Lung (tissue), 12 donors: ENCODE data around the gene CES2. TPM values are rescaled to one million over a fixed set of nuclear protein-coding genes. Genes with fewer than 3 reads are reported as not detected.
"Not testable (repeated sequence)": the region's sequence is repeated elsewhere in the genome, so short reads cannot be mapped to it uniquely, and the experiment has no call there.

Source experiments
- ATAC-seq: fragments of 200-7000 bp; cut with Tn5 transposase; one replicate; pipeline ENCODE4 v1.9.1; 2020; ENCODE audit warnings: moderate number of reproducible peaks; ENCODE audit not compliant: insufficient read depth, low FRiP score
- DNase-seq, 3 donors: peaks; one replicate each; pipeline ENCODE4 v3.0.0-alpha.2; 2013 to 2017
- H3K27ac ChIP-seq, 2 donors: one replicate each; pipeline ENCODE4 v1.5.1; 2013; ENCODE audit warnings: mild to moderate bottlenecking in 2 of 2, moderate library complexity in 2 of 2, control low read depth in 1 of 2, inconsistent platforms in 1 of 2, low read depth in 1 of 2, low read length in 1 of 2
- H3K27me3 ChIP-seq, 3 donors: one replicate each; pipeline ENCODE4 v1.5.1; 2013; ENCODE audit warnings: low read length in 2 of 3; ENCODE audit not compliant: control insufficient read depth in 3 of 3, insufficient read depth in 3 of 3
- H3K36me3 ChIP-seq, 4 donors: one replicate each; pipeline ENCODE4 v1.5.1; 2013; ENCODE audit warnings: low read length in 4 of 4, mild to moderate bottlenecking in 1 of 4, moderate library complexity in 1 of 4; ENCODE audit not compliant: control insufficient read depth in 4 of 4, insufficient read depth in 4 of 4
- H3K4me1 ChIP-seq, 5 donors: one replicate each; pipeline ENCODE4 v1.5.1; 2013; ENCODE audit warnings: low read length in 5 of 5, mild to moderate bottlenecking in 2 of 5, moderate library complexity in 1 of 5; ENCODE audit not compliant: control insufficient read depth in 5 of 5, insufficient read depth in 5 of 5
- H3K4me3 ChIP-seq: one replicate; pipeline ENCODE4 v1.5.1; 2013; ENCODE audit warnings: mild to moderate bottlenecking, control low read depth, moderate library complexity
- H3K9ac ChIP-seq, 2 donors: one replicate each; pipeline ENCODE4 v1.5.1; 2013; ENCODE audit warnings: low read length in 2 of 2, control low read depth in 1 of 2; ENCODE audit not compliant: insufficient read depth in 1 of 2
- H3K9me3 ChIP-seq, 4 donors: one replicate each; pipeline ENCODE4 v1.5.1; 2013; ENCODE audit warnings: low read length in 3 of 4, mild to moderate bottlenecking in 1 of 4, moderate library complexity in 1 of 4; ENCODE audit not compliant: control insufficient read depth in 4 of 4, insufficient read depth in 3 of 4
- CTCF ChIP-seq: IDR thresholded peaks from 2 replicates; pipeline ENCODE4 v1.5.1; 2012; ENCODE audit warnings: mild to moderate bottlenecking; ENCODE audit errors: control extremely low read depth, extremely low read depth
- WGBS, 2 donors: extraction: QIAGEN DNeasy Blood & Tissue Kit; methylation state at CpG; one replicate each; pipeline ENCODE4 v1.1.7; 2013; 5-methylcytosine and 5-hydroxymethylcytosine counted together
- polyA plus RNA-seq, 2 donors: library from polyadenylated mRNA; stranded (reverse); fragments of 200-250 nt; gene quantifications; one replicate each; pipeline ENCODE4 v1.2.1, GENCODE V29; 2013
- total RNA-seq, 2 donors: library from RNA; depleted of rRNA in 1 of 2; stranded (reverse); fragments of >200 nt in 1 of 2; gene quantifications; one replicate each; pipeline ENCODE4 v1.2.1, GENCODE V29; 2014 to 2021
- donor health status: control.
- donor health status: control.
- donor health status: Bipolar disorder and iron deficiency.
- donor health status: healthy.
- donor health status: DM: yes; HTN: yes; CAD: no.

The CES2 gene
- total and polyA plus RNA-seq, 4 donors = 24.6 to 51.0 (median 26.2) TPM

GRCh38 chr16:66973716-66974115 lies 38.4 kb downstream of the CES2 start:
- no peak overlapping the region for H3K4me3 ChIP-seq
- ATAC-seq = no peak
- no peak overlapping the region for H3K9ac ChIP-seq
- no peak for DNase-seq
- H3K9me3 ChIP-seq = no peaks in the 10 kb centered on the region
- no peak for TF ChIP-seq CTCF
- no peaks in the 10 kb centered on the region for H3K4me1 ChIP-seq
- WGBS, 2 donors = 89 to 93% methylated on average over 5 to 6 of the region's 6 CpGs
- H3K27me3 ChIP-seq = no peaks in the 10 kb centered on the region
- H3K36me3 ChIP-seq = no peaks in the 10 kb centered on the region
- H3K27ac ChIP-seq = no peak overlapping the region

- not testable (repeated sequence) for H3K4me1 ChIP-seq, H3K9ac ChIP-seq, H3K36me3 ChIP-seq, DNase-seq, H3K27ac ChIP-seq, ATAC-seq, H3K4me3 ChIP-seq, H3K9me3 ChIP-seq, H3K27me3 ChIP-seq
- WGBS, 2 donors = 89 to 93% methylated on average over 30 to 32 of the region's 32 CpGs
These were observed 39.0 kb downstream of the CES2 start for GRCh38 chr16:66974156-66974931.

- H3K4me1 ChIP-seq, ATAC-seq, H3K27me3 ChIP-seq, H3K9me3 ChIP-seq, H3K36me3 ChIP-seq, DNase-seq, H3K9ac ChIP-seq, H3K27ac ChIP-seq, H3K4me3 ChIP-seq: not testable (repeated sequence)
- 53 to 60% methylated on average over 8 to 11 of the region's 11 CpGs for WGBS, 2 donors
These were observed 39.6 kb downstream of the CES2 start for GRCh38 chr16:66974932-66975246.

DNA sequence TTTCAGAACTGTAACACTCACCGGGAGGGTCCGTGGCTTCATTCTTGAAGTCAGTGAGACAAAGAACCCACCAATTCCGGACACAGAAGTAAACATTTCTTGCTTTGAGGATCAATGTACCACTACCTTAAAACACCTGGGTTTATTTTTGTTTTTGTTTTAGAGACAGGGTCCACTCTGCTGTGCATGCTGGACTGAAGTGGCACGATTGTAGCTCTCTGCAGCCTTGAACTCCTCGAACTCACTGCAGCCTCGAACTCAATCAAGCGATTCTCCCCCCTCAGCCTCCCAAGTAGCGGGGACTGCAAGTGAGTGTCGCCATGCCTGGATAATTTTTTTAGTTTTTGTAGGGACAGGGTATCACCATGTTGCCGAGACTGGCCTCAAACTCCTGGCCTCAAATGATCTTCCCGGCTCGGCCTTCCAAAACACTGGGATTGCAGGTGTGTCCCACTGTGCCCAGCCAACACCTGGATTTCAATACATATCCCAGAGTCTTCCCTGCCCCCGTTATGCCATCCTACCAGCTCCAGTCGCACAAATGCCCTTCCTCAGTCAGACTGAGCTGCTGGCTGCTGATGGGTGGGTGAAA lies 40.1 kb downstream of the CES2 start:
- Histone ChIP-seq H3K27me3 (no peaks in the 10 kb centered on the region), H3K36me3 (no peaks in the 10 kb centered on the region), H3K4me1 (peaks cover 0 to 5% (median 0%) of the 10 kb centered on the region in 5 donors), H3K9ac (no peak overlapping the region), H3K27ac (no peak overlapping the region), H3K4me3 (no peak overlapping the region), H3K9me3 (no peaks in the 10 kb centered on the region)
- WGBS, 2 donors = 81 to 84% methylated on average over 14 of the region's 14 CpGs
- no peak for TF ChIP-seq CTCF
- no peak for DNase-seq
- ATAC-seq = no peak
